Dermis microvascular lymphatic vessel endothelial cell (primary cell): ENCODE results near the gene DOC2B. TPM values are rescaled to one million over a fixed set of nuclear protein-coding genes. Genes with fewer than 3 reads are reported as not detected.
A peak's percentile ranks its signal among the peaks of the same experiment; 100 is the strongest.
"Not testable (repeated sequence)": the region's sequence is repeated elsewhere in the genome, so short reads cannot be mapped to it uniquely, and the experiment has no call there.

ENCODE experiments used
- DNase-seq, 2 donors: peaks; one replicate each; pipeline versions ENCODE4 v3.0.0 to v3.0.0-alpha.2; 2010; ENCODE audit warnings: low read depth in 2 of 2
- total RNA-seq: library from RNA; depleted of rRNA; stranded (reverse); fragments of >200 nt; gene quantifications from 2 replicates; pipeline ENCODE4 v1.2.1, GENCODE V29; 2014

The DOC2B gene
- 10.5 and 28.8 TPM in 2 replicates for total RNA-seq

DNA sequence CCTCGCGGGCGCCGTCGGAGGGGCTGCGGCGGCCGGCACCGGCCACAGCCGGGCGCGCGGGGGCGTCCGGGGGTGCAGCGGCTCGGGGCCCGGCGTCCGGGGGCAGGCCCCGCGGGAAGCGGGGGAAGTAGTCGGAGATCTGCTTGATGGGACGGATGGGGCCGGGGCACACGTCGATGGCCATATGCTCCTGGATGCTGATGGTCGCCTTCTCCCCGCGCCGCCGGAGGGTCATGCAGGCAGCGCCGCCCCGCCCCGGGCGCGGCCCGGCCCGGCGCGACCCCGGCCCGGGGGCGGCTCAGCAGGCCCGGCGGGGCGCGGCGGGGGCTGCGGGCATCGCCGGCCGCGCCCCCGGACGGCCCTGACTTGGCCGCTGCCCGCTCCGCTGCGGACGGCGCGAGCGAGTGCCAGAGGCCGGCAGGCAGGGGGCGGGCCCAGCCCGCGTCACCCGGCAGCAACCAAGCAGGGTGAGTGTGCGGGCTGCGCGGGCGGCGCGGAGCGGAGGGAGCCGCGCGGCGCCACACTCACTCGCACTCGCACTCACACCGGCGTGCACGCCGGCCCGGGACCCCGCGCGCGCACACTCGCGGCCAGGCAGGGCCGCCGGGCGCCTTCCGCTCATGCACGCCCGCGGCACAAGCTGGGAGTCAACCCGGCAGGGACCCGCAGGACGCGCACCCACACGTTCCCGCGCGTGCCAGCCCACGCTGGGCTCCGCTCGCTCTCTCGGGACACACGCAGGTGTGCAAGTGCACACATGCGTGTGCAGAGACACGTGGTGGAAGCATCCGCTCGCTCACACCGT is at the start of gene DOC2B:
TSS of gene DOC2B (minus strand) at position 406 of the 805 bp plus-strand sequence. CDS start at position 235, 171 bp downstream.
- DNase-seq = peak; percentile 49 to 78

- no peak for DNase-seq
Measured at GRCh38 chr17:230395-230770, 48.9 kb upstream of the DOC2B start.

DNA sequence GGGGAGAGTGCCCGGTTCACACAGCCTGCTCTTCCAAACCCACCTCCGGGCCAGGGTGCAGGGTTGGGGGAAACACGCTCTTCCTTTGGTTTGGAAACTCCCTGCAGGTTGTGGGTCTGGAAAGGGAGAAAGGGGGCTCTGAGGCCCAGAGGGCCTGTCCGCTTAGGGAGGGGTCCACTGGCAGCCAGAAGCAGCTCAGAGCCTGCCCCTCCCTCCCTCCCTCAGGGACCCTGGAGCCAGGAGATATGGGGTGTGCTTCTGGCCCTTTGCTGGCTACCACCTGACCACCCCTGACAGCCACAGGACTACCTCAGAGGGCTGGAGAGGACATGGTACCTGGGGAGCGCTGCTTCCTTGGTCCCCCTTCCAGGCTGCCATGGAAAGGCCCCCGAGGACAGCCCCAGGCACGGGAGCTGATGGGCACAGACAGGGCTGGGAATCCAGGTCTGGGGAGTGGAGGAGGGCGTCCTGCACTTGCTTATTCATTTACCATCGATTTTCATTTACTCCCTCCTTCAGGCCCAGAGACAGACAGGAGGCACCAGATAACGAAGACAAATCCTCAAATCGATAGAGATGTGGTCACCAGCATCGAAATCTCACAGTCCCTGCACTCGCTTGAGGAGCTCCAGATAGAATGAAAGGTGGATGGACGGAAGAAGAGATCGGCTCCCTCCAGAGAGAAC is 48.4 kb upstream of the DOC2B start:
- no peak for DNase-seq

DNA sequence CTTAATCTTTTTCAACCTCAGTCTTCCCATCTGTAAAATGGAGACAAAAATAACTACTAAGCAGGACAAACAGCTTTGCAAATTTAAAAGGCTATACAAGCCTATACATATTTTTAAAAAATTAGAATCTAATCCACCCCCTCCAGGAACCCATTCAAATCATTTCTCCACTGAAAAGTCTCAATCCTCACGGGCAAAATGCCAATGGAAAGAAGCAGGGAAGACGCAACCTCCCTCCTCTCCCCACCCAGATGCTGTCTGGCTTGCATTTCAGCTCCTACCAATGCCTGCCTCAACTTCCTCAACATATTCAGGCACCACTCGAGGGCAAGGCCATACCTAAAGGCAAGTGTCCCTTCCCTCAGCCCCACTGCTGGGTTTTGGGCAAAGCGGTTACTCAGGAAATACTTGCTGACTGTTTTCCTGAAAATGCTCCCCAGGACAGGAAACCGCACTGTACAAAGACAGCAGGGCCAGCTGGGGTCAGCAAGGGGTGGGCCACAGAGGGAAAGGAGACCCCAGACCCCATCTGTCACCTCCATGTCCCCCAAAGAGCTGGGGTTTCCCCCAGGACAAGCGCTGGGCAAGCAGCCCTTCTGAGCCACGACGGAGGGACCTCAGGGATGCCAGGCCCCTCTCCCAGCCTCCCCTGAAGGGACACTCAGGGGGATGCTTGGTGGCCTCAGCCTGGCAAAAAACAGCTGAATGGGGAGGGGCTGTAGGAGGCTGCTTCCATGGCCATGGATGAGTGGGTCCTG is 47.7 kb upstream of the DOC2B start:
- peak in 1 of 2 donors; percentile 41 for DNase-seq

- no peak for DNase-seq
Measured at GRCh38 chr17:227946-228615, 46.6 kb upstream of the DOC2B start.

GRCh38 chr17:227078-227945 is 45.9 kb upstream of the DOC2B start:
- DNase-seq = no peak

DNA sequence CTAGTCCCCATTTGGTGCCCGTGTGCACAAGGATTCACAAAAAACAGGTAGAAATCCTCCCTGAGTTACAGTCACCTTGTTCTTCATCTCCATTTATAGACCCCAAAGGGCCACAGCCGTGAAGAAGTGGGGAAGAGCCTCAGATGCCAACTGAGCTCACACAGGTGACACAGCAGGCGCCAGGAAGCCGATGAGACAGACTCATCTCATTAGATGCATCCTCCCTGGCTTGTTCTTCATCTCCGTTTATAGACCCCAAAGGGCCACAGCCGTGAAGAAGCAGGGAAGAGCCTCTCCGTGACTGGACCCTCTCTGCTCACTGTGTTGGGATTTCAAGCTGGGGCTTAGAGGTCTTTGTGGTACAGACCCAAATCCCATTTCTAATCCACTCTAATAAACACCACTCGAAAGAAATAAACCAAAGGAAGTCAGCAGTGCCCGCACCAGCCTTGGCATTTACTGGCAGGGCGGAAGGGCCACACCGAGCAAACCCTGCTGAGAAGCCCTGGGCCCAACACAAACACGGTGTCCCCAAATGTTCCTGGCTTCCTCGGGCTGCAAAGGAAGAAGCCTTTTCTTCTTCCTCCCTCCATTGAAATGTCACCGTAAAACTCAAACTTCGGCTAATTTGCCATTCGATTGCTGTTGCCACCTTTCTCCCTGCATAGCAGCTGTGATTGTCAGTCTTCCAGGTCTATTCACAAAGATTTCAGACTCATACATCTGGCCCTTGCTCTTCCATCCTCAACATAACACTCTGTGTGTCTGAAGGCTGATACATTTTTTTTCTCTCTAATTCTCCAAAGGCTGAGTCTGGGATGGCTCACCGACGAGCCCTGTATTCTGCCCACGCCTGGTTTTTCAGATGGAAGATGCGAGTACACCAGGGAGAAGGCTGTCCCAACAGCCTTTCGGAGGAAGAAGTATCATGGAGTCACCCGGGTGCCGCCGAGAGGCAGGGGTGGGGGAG is 44.9 kb upstream of the DOC2B start:
- no peak for DNase-seq

DNA sequence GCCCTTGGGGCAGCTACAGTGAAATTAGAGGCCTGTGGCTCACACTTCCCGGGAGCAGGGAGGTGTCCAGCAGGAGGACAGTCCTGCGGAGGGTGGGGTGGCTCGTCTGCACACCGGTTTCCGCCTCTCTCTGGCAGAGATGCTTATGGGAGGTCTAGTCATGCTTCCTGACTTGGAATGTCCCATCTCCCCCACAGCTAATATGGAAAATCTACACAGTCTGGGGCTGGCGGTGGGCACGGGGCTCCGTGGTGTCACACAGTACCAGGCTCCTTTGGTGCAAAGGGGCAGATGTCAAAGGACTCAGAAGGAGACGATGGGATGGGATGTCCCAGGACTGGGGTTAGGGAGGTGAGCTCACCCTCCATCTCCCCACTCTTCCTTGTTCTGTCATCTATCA is 44.1 kb upstream of the DOC2B start:
- DNase-seq = peak in 1 of 2 donors; percentile 40

DNA sequence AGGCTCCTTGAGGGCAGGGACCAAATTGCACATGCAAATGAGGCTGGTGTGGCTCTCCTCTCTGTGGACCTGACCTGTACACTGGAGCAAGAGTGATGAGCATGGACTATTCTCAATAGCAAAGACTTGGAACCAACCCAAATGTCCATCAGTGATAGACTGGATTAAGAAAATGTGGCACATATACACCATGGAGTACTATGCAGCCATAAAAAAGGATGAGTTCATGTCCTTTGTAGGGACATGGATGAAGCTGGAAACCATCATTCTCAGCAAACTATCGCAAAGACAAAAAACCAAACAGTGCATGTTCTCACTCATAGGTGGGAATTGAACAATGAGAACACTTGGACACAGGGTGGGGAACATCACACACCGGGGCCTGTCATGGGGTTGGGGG is 43.1 kb upstream of the DOC2B start:
- not testable (repeated sequence) for DNase-seq

GRCh38 chr17:223723-224471 is 42.4 kb upstream of the DOC2B start:
- DNase-seq = no peak

GRCh38 chr17:222172-222571 is 40.7 kb upstream of the DOC2B start:
- DNase-seq = no peak

GRCh38 chr17:219696-220095 is 38.2 kb upstream of the DOC2B start:
- DNase-seq = no peak

- peak in 1 of 2 donors; percentile 18 for DNase-seq
Measured at GRCh38 chr17:218432-219110, 37.1 kb upstream of the DOC2B start.

DNA sequence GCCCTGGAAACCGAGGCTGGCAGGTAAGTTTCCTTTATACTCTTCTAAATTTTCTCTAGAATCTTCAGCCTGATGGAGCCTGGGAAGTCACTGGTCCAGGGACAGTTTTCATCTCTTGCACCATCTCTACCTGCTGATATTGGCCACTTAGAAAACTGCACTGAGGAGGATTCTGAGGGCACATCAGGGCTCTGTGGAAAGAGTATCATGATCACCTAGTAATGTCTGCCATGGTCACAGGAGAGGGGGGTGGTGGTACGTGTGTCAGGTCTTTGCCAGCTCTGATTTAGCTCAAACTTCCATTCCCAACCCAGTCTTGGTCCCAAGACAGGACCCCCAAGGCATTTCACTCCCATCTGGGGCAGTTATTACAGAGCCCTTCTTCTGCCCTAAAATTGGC is 35.2 kb upstream of the DOC2B start:
- no peak for DNase-seq

GRCh38 chr17:215563-216478 is 34.4 kb upstream of the DOC2B start:
- not testable (repeated sequence) for DNase-seq

DNA sequence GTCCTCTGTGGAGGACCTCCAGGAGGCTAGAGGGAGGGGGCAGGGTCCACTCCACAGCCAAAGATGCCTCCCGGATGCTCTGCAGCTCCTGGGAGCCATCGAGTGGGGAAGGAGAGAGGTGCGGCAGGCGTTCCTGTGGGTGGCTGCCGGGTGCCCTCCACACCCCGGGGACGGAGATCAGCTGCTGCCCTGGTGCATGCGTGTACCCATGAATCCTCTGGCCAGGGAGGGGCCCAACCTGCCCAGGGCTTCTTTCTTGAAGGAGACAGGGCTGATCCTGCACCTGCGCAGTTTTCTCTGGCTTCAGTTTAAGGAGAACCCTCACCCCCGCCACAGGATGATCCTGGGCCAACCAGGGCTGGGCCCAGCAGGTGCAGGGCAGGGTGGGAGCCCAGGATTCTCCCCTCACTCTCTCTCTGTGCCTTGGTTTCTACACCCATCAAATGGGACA is 33.5 kb upstream of the DOC2B start:
- DNase-seq = no peak
